Naive thymus-derived CD4-positive, alpha-beta T cell (primary cell): ENCODE measurements around the gene PEX14. TPM values are rescaled to one million over a fixed set of nuclear protein-coding genes. Genes with fewer than 3 reads are reported as not detected.

Experiments
- ATAC-seq: fragments of 150-1000 bp; cut with Tn5 transposase; 2 replicates; pipeline ENCODE4 v1.10.0; 2021; ENCODE audit warnings: mild to moderate bottlenecking, moderate library complexity
- CTCF ChIA-PET: fragments of 350-600 bp; sonication (Branson Sonifier 250); formaldehyde crosslinking; loops from one replicate; lab custom pipeline; 2021; ENCODE audit warnings: antibody characterized with exemption; lab: Charles Lee
- POLR2A ChIA-PET: fragments of 350-600 bp; sonication (Branson Sonifier 250); formaldehyde crosslinking; loops from one replicate; lab custom pipeline; 2021; ENCODE audit warnings: antibody characterized with exemption, inconsistent platforms; lab: Charles Lee
- DNase-seq, 9 donors: peaks; one replicate each; pipeline versions ENCODE4 v3.0.0 to v3.0.0-alpha.2; 2020 to 2022; ENCODE audit warnings: mixed read lengths in 1 of 9
- H3K27ac ChIP-seq: one replicate; pipeline ENCODE4 v1.7.0; 2013; ENCODE audit warnings: mild to moderate bottlenecking, low read depth, low read length, moderate library complexity
- H3K27me3 ChIP-seq, 2 donors: one replicate each; pipeline ENCODE4 v1.7.0; 2013; ENCODE audit warnings: low read length in 2 of 2, mild to moderate bottlenecking in 2 of 2, moderate library complexity in 2 of 2; ENCODE audit not compliant: control insufficient read depth in 2 of 2, insufficient read depth in 2 of 2
- H3K36me3 ChIP-seq, 3 experiments: 1 replicate in 2 of 3; 2 replicates in 1 of 3; pipeline ENCODE4 v1.7.0; 2013; ENCODE audit warnings: low read length in 3 of 3, mild to moderate bottlenecking in 3 of 3, moderate library complexity in 1 of 3; ENCODE audit not compliant: insufficient read depth in 3 of 3, control insufficient read depth in 2 of 3
- H3K4me1 ChIP-seq, 2 donors: one replicate each; pipeline ENCODE4 v1.7.0; 2013; ENCODE audit warnings: low read length in 2 of 2, mild to moderate bottlenecking in 2 of 2, moderate library complexity in 1 of 2; ENCODE audit not compliant: control insufficient read depth in 2 of 2, insufficient read depth in 2 of 2
- H3K4me3 ChIP-seq: 2 replicates; pipeline ENCODE4 v1.7.0; 2013; ENCODE audit warnings: mild to moderate bottlenecking, low read length
- H3K9me3 ChIP-seq, 3 experiments: 1 replicate in 2 of 3; 2 replicates in 1 of 3; pipeline ENCODE4 v1.7.0; 2013; ENCODE audit warnings: low read length in 3 of 3; ENCODE audit not compliant: control insufficient read depth in 2 of 3
- H3K27ac Mint-ChIP-seq, 9 donors: one replicate each; pipeline ENCODE4 v1.8.0; 2020 to 2022; ENCODE audit warnings: mixed read lengths in 9 of 9, mild to moderate bottlenecking in 8 of 9, moderate library complexity in 5 of 9, inconsistent platforms in 2 of 9
- H3K27me3 Mint-ChIP-seq, 5 donors: one replicate each; pipeline ENCODE4 v1.8.0; 2021 to 2022; ENCODE audit warnings: mixed read lengths in 5 of 5, mild to moderate bottlenecking in 1 of 5
- H3K36me3 Mint-ChIP-seq, 5 donors: one replicate each; pipeline ENCODE4 v1.8.0; 2020 to 2022; ENCODE audit warnings: mixed read lengths in 5 of 5, mild to moderate bottlenecking in 3 of 5, inconsistent platforms in 1 of 5
- H3K4me1 Mint-ChIP-seq, 7 donors: one replicate each; pipeline ENCODE4 v1.8.0; 2020 to 2022; ENCODE audit warnings: mixed read lengths in 7 of 7, mild to moderate bottlenecking in 3 of 7, inconsistent platforms in 1 of 7
- H3K4me3 Mint-ChIP-seq, 10 donors: one replicate each; pipeline ENCODE4 v1.8.0; 2020 to 2022; ENCODE audit warnings: mild to moderate bottlenecking in 10 of 10, mixed read lengths in 10 of 10, moderate library complexity in 6 of 10, inconsistent platforms in 2 of 10
- H3K9me3 Mint-ChIP-seq, 11 donors: one replicate each; pipeline ENCODE4 v1.8.0; 2020 to 2022; ENCODE audit warnings: mixed read lengths in 11 of 11, mild to moderate bottlenecking in 4 of 11, inconsistent platforms in 1 of 11, moderate library complexity in 1 of 11
- intact Hi-C, 2 donors: fragments of 100-400 bp; cut with micrococcal nuclease; formaldehyde crosslinking; loops; one replicate each; pipeline ENCODE4 v1.15.1; 2023
- polyA plus RNA-seq, 2 donors: library from polyadenylated mRNA; unstranded; fragments of 300-500 nt; fragmentation: Illumina TruSeq; gene quantifications; one replicate each; pipeline ENCODE4 v1.2.3, GENCODE V29; 2021
- total RNA-seq, 6 experiments: library from RNA in 5 of 6; stranded (reverse) in 5 of 6; gene quantifications; 1 replicate in 5 of 6; 2 replicates in 1 of 6; pipeline ENCODE4 v1.2.3 and lab custom pipeline; 2021 to 2026

PEX14 gene
- total and polyA plus RNA-seq, 7 experiments from 2014 or later = 3.6 to 27.8 (median 21.3) TPM

GRCh38 chr1:10446790-10447422 lies 27.8 kb upstream of the PEX14 start:
- no peak overlapping the region for H3K27ac ChIP-seq
- Mint-ChIP-seq H3K4me3 (no peak overlapping the region), H3K27ac (no peak overlapping the region), H3K27me3 (peaks cover 0 to 8% (median 0%) of the 10 kb centered on the region in 5 donors), H3K4me1 (peaks cover 0 to 4% (median 0%) of the 10 kb centered on the region in 7 donors), H3K36me3 (peaks cover 0 to 6% (median 3%) of the 10 kb centered on the region in 5 donors), H3K9me3 (no peaks in the 10 kb centered on the region)
- POLR2A ChIA-PET = no interaction called here
- CTCF ChIA-PET = interaction anchor here (0.6 to 0.7 kb wide), 3 partner anchors 11 to 256 kb away, joined by 3 to 5 read pairs (median 3); no protein-coding TSS in a partner anchor
- H3K9me3 ChIP-seq = no peaks in the 10 kb centered on the region
- H3K27me3 ChIP-seq = no peaks in the 10 kb centered on the region
- DNase-seq = no peak
- intact Hi-C loops = no loop called here
- no peaks in the 10 kb centered on the region for H3K4me1 ChIP-seq
- ATAC-seq = no peak
- no peak overlapping the region for H3K4me3 ChIP-seq
- H3K36me3 ChIP-seq = no peaks in the 10 kb centered on the region

GRCh38 chr1:10449751-10450150 lies 25.0 kb upstream of the PEX14 start, which contains the start of gene CORT:
Gene CORT, plus strand, starts transcription at chr1:10450031. Its CDS starts 193 bp downstream, at chr1:10450224.
- POLR2A ChIA-PET = no interaction called here
- Mint-ChIP-seq H3K36me3 (peaks cover 0 to 6% (median 0%) of the 10 kb centered on the region in 5 donors), H3K4me3 (no peak within 1 kb of the TSS), H3K4me1 (peaks cover 0 to 4% (median 0%) of the 10 kb centered on the region in 7 donors), H3K27ac (no peak within 1 kb of the TSS), H3K9me3 (no peaks in the 10 kb centered on the region), H3K27me3 (peaks cover 0 to 8% (median 0%) of the 10 kb centered on the region in 5 donors)
- no peak for ATAC-seq
- CTCF ChIA-PET = interaction anchor here (0.6 kb wide), 1 partner anchor 663 kb away, joined by 4 read pairs; no protein-coding TSS in a partner anchor
- Histone ChIP-seq H3K36me3 (no peaks in the 10 kb centered on the region), H3K4me1 (no peaks in the 10 kb centered on the region), H3K9me3 (no peaks in the 10 kb centered on the region), H3K4me3 (no peak within 1 kb of the TSS), H3K27me3 (no peaks in the 10 kb centered on the region), H3K27ac (no peak within 1 kb of the TSS)
- no peak for DNase-seq
- intact Hi-C loops = no loop called here

DNA sequence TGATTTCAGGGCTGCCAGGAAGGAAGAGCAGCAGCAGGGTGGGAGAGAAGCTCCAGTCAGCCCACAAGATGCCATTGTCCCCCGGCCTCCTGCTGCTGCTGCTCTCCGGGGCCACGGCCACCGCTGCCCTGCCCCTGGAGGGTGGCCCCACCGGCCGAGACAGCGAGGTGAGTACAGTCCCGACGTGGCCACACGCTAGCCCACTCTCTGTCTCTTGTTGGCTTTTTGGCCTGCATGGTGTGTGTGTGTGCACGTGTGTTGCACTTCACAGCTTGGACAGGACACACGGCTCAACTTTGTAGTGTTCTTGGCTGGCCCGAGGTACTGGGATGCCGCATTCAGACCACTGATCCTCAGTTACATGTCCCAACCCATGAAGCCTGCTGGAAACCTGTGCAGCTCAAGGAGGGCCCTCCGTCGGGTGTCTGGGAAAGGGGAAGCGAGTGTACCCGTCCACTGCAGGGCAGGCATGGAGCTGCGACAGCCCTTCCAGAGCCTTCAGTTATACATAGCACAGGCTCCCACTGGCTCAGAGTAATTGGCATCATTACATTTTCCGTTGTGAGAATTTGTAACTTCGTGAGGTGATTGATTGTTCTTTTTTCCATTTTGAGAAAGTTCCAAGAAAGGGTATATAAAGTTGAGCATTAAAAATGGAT lies 24.5 kb upstream of the PEX14 start:
- peaks cover 0 to 6% (median 0%) of the 10 kb centered on the region in 5 donors for H3K36me3 Mint-ChIP-seq
- no peak overlapping the region for H3K27ac ChIP-seq
- intact Hi-C loops = no loop called here
- DNase-seq (no peak), ATAC-seq (no peak)
- peaks cover 0 to 4% (median 0%) of the 10 kb centered on the region in 7 donors for H3K4me1 Mint-ChIP-seq
- ChIA-PET POLR2A (interaction anchor here (0.7 kb wide), 1 partner anchor 130 kb away, joined by 4 read pairs; no protein-coding TSS in a partner anchor), CTCF (no interaction called here)
- H3K9me3 Mint-ChIP-seq = no peaks in the 10 kb centered on the region
- H3K36me3 ChIP-seq = no peaks in the 10 kb centered on the region
- H3K4me3 Mint-ChIP-seq = no peak overlapping the region
- H3K4me1 ChIP-seq = no peaks in the 10 kb centered on the region
- H3K9me3 ChIP-seq = no peaks in the 10 kb centered on the region
- H3K4me3 ChIP-seq = no peak overlapping the region
- H3K27ac Mint-ChIP-seq = no peak overlapping the region
- H3K27me3 Mint-ChIP-seq = peaks cover 0 to 8% (median 0%) of the 10 kb centered on the region in 5 donors
- no peaks in the 10 kb centered on the region for H3K27me3 ChIP-seq

- no peak for DNase-seq
- peaks cover 0 to 6% (median 0%) of the 10 kb centered on the region in 5 donors for H3K36me3 Mint-ChIP-seq
- no peaks in the 10 kb centered on the region for H3K9me3 Mint-ChIP-seq
- H3K27me3 Mint-ChIP-seq = peaks cover 0 to 8% (median 0%) of the 10 kb centered on the region in 5 donors
- Histone ChIP-seq H3K36me3 (no peaks in the 10 kb centered on the region), H3K27me3 (no peaks in the 10 kb centered on the region), H3K4me3 (no peak overlapping the region), H3K4me1 (no peaks in the 10 kb centered on the region), H3K9me3 (no peaks in the 10 kb centered on the region), H3K27ac (no peak overlapping the region)
- peaks cover 0 to 4% (median 0%) of the 10 kb centered on the region in 7 donors for H3K4me1 Mint-ChIP-seq
- POLR2A ChIA-PET = interaction anchor here (0.7 kb wide), 1 partner anchor 129 kb away, joined by 4 read pairs; no protein-coding TSS in a partner anchor
- CTCF ChIA-PET = no interaction called here
- intact Hi-C loops = no loop called here
- H3K27ac Mint-ChIP-seq = no peak overlapping the region
- no peak overlapping the region for H3K4me3 Mint-ChIP-seq
- no peak for ATAC-seq
Observed at GRCh38 chr1:10450836-10451235, 23.9 kb upstream of the PEX14 start.

GRCh38 chr1:10451287-10451686 lies 23.5 kb upstream of the PEX14 start:
- H3K27me3 Mint-ChIP-seq = peaks cover 0 to 8% (median 0%) of the 10 kb centered on the region in 5 donors
- H3K4me3 Mint-ChIP-seq = no peak overlapping the region
- no peak overlapping the region for H3K4me3 ChIP-seq
- CTCF ChIA-PET = interaction anchor here (0.6 to 0.7 kb wide), 2 partner anchors 11 to 511 kb away, joined by 3 to 4 read pairs; no protein-coding TSS in a partner anchor
- DNase-seq = no peak
- intact Hi-C loops = no loop called here
- H3K4me1 Mint-ChIP-seq = peaks cover 0 to 4% (median 0%) of the 10 kb centered on the region in 7 donors
- no peaks in the 10 kb centered on the region for H3K9me3 ChIP-seq
- no peaks in the 10 kb centered on the region for H3K27me3 ChIP-seq
- POLR2A ChIA-PET = interaction anchor here (0.7 kb wide), 1 partner anchor 129 kb away, joined by 4 read pairs; no protein-coding TSS in a partner anchor
- no peak overlapping the region for H3K27ac Mint-ChIP-seq
- no peak overlapping the region for H3K27ac ChIP-seq
- H3K9me3 Mint-ChIP-seq = no peaks in the 10 kb centered on the region
- H3K36me3 ChIP-seq = no peaks in the 10 kb centered on the region
- no peaks in the 10 kb centered on the region for H3K4me1 ChIP-seq
- ATAC-seq = no peak
- H3K36me3 Mint-ChIP-seq = peaks cover 0 to 10% (median 3%) of the 10 kb centered on the region in 5 donors

- Mint-ChIP-seq H3K36me3 (peaks cover 0 to 16% (median 6%) of the 10 kb centered on the region in 5 donors), H3K27ac (peak overlapping the region in 3 of 9 donors; percentile 43 to 59 (median 45)), H3K4me3 (no peak overlapping the region), H3K9me3 (no peaks in the 10 kb centered on the region), H3K4me1 (peaks cover 0 to 14% (median 9%) of the 10 kb centered on the region in 7 donors), H3K27me3 (peaks cover 0 to 6% (median 0%) of the 10 kb centered on the region in 5 donors)
- DNase-seq (no peak), ATAC-seq (no peak)
- Histone ChIP-seq H3K9me3 (no peaks in the 10 kb centered on the region), H3K4me1 (no peaks in the 10 kb centered on the region), H3K4me3 (no peak overlapping the region), H3K27ac (no peak overlapping the region), H3K36me3 (peaks cover 0 to 5% (median 0%) of the 10 kb centered on the region in 3 experiments), H3K27me3 (no peaks in the 10 kb centered on the region)
- POLR2A ChIA-PET = no interaction called here
- CTCF ChIA-PET = interaction anchor here (0.6 kb wide), 2 partner anchors 8 to 28 kb away, joined by 3 to 8 read pairs; no protein-coding TSS in a partner anchor
- intact Hi-C loops = no loop called here
Observed at GRCh38 chr1:10456048-10456447, 18.7 kb upstream of the PEX14 start.
